ENCODE results near the gene LPP.

GRCh38 chr3:188455748-188456147, 301.8 kb downstream of the LPP start:
- TF ChIP-seq CTCF (conservative IDR thresholded peaks at IDR 0.05) (no peak), EZH2 (IDR thresholded peaks at IDR 0.05; ENCODE audit: low read depth) (no peak)

Measured in PC-9 (cell line).